Coronary artery (tissue), 2 donors: Measurements from ENCODE around the gene BAK1.

Experiments used
- DNase-seq: peaks from one replicate; pipeline ENCODE4 v3.0.0-alpha.2; 2017; ENCODE audit warnings: low spot score
- H3K27ac ChIP-seq, 2 donors: fragments of 200-600 bp; sonication (generic); one replicate each; pipeline ENCODE4 v1.5.1; 2016 to 2019
- H3K4me3 ChIP-seq: fragments of 200-600 bp; sonication (generic); 2 replicates; pipeline ENCODE4 v1.5.1; 2016; ENCODE audit warnings: mild to moderate bottlenecking, moderate library complexity
- TF ChIP-seq, protein P1 (sequence below): fragments of 200-600 bp; sonication (generic); IDR thresholded peaks from one replicate; pipeline ENCODE4 v1.5.1; 2019; ENCODE audit warnings: antibody characterized with exemption

BAK1 gene

GRCh38 chr6:33578164-33578563 lies 1.9 kb downstream of the BAK1 start:
- no peak for DNase-seq
- Histone ChIP-seq H3K27ac (peak overlapping the region in 1 of 2 donors; percentile 84), H3K4me3 (peak overlapping the region; percentile 75)
- TF ChIP-seq, protein P1, sequence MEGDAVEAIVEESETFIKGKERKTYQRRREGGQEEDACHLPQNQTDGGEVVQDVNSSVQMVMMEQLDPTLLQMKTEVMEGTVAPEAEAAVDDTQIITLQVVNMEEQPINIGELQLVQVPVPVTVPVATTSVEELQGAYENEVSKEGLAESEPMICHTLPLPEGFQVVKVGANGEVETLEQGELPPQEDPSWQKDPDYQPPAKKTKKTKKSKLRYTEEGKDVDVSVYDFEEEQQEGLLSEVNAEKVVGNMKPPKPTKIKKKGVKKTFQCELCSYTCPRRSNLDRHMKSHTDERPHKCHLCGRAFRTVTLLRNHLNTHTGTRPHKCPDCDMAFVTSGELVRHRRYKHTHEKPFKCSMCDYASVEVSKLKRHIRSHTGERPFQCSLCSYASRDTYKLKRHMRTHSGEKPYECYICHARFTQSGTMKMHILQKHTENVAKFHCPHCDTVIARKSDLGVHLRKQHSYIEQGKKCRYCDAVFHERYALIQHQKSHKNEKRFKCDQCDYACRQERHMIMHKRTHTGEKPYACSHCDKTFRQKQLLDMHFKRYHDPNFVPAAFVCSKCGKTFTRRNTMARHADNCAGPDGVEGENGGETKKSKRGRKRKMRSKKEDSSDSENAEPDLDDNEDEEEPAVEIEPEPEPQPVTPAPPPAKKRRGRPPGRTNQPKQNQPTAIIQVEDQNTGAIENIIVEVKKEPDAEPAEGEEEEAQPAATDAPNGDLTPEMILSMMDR, result no peak

- no peak overlapping the region for H3K4me3 ChIP-seq
- DNase-seq, result no peak
- H3K27ac ChIP-seq, result peak overlapping the region in 1 of 2 donors; percentile 74
- TF ChIP-seq, protein P1, result no peak
Measured at GRCh38 chr6:33577718-33578117, 2.4 kb downstream of the BAK1 start.

DNA sequence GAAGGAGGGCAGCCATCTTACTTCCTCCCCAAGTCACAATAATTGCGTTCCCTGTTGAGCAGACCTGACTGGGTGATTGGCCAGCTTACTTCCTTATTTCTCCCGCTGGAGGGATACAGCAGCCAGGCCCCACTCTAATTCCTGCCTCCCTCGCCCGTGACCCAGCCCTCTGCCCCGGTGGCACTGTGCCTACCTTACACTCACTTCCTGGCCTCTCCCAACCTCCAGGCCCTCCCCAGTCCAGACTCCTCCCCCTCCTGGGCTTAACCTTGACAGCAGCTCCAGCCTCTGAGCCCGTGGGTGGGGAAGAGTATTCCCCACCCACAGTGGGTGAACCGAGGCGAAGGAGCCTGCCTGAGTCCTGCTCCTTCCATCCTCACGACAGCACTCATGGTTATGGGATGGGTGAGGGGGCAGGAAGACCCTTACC lies 3.0 kb downstream of the BAK1 start:
- DNase-seq, result no peak
- Histone ChIP-seq H3K27ac (peak overlapping the region in 1 of 2 donors; percentile 74), H3K4me3 (no peak overlapping the region)
- TF ChIP-seq, protein P1, result no peak

GRCh38 chr6:33576668-33577067 lies 3.4 kb downstream of the BAK1 start:
- H3K27ac ChIP-seq, result peak overlapping the region in 1 of 2 donors; percentile 74
- TF ChIP-seq, protein P1, result no peak
- no peak for DNase-seq
- no peak overlapping the region for H3K4me3 ChIP-seq

DNA sequence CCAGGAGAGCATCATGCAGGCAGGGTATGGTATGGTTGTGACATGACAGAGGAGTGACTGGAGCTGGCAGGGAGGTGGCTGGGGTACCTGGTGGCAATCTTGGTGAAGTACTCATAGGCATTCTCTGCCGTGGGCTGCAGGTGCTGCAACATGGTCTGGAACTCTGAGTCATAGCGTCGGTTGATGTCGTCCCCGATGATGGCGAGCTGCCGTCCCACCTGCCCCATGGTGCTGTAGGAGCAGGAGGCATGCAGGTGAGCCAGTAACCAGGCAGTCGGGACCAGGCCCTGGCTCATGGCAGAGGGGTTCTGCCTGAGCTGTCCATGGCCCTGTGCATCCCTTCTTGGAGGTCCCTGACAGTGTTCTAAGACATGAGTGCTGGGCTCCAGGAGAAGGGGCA lies 4.9 kb downstream of the BAK1 start:
- H3K27ac ChIP-seq, result no peak overlapping the region
- TF ChIP-seq, protein P1, result no peak
- no peak for DNase-seq
- no peak overlapping the region for H3K4me3 ChIP-seq

DNA sequence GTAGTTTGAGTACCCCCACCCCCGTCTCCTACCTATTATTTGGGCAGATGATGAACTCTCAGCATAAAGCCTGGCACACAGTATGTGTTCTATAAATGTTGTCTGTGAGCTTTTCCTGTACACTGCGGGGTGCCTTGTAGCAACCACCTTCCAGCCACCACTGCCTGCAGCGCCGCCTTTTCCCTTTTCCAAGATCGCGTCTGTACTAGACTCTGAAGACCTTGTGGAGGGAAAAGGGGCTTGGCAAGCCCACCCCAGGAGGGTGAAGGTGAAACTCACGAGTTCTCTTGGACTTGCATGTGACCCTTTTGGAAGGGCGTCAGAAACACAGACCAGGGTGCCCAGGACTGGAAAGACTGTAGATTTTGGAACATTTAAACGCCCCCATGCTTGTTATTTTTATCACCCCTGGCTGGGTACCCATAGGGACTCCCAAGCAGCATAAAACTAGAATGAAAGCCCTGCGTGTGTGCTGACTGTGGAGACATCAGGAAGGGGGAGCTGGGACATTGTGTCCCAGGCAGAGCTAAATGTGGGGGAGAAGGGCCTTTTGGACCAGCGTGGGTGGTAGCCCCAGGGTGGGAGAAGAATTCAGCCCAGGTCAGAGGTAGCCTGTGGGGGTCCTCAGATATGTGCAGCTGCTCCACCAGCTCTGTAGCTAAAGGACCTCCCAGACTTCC lies 8.3 kb downstream of the BAK1 start:
- TF ChIP-seq, protein P1, result no peak
- peak overlapping the region; percentile 88 to 89 for H3K27ac ChIP-seq
- no peak for DNase-seq

More for the DNA sequence above, 8.3 kb downstream of the BAK1 start:
- H3K4me3 ChIP-seq, result peak overlapping the region; percentile 76
